ENCODE results near the gene PTPN11.

The PTPN11 gene

GRCh38 chr12:112418273-112418607 is 507 bp upstream of the PTPN11 start:
- TF ChIP-seq, protein P1, sequence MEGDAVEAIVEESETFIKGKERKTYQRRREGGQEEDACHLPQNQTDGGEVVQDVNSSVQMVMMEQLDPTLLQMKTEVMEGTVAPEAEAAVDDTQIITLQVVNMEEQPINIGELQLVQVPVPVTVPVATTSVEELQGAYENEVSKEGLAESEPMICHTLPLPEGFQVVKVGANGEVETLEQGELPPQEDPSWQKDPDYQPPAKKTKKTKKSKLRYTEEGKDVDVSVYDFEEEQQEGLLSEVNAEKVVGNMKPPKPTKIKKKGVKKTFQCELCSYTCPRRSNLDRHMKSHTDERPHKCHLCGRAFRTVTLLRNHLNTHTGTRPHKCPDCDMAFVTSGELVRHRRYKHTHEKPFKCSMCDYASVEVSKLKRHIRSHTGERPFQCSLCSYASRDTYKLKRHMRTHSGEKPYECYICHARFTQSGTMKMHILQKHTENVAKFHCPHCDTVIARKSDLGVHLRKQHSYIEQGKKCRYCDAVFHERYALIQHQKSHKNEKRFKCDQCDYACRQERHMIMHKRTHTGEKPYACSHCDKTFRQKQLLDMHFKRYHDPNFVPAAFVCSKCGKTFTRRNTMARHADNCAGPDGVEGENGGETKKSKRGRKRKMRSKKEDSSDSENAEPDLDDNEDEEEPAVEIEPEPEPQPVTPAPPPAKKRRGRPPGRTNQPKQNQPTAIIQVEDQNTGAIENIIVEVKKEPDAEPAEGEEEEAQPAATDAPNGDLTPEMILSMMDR (conservative IDR thresholded peaks at IDR 0.05) = no peak
- peak overlapping the region; percentile 91 for H3K27ac ChIP-seq

DNA sequence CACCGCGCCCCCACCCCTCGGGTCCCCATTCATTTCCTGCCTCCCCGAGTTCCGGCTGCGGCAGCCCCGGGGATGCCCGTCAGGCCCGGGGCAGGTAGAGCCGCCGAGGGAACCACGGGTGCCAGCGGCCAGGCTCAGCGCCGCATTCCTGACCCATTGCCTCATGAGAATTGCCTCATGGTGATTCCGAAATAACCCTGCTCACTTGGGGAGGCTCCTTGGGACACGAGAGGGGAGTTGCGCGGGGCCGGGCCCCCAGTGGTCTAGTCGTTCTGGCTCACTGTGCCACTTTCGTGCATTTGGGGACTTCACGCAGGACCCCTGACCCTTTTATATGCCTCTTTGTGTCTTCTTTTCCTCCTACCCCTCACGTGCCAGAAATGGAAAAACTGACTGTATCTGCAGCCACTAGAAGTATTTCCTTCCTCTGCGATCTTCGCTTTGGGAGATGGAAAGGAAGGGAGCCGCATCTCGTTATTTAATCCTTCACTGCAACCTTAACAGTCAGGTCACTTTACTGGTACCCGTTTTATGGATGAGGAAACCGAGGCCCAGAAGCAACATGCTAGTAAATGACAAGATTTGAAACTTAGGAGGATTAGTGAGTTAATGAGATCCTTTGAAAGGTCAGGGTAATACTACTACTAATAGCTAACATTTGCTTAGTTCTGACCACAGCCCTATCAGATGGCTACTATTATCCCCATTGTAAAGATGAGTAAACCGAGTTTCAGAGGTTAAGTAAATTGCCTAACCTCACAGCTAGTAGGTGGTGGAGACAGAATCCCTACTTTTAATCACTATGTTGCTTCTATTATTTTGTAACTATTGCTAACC is 768 bp downstream of the PTPN11 start:
- TF ChIP-seq, protein P1 (conservative IDR thresholded peaks at IDR 0.05) = peak; percentile 57
- H3K27ac ChIP-seq = peak overlapping the region; percentile 91

GRCh38 chr12:112420740-112421139 is 2.0 kb downstream of the PTPN11 start:
- H3K27ac ChIP-seq = no peak overlapping the region
- TF ChIP-seq, protein P1 (conservative IDR thresholded peaks at IDR 0.05) = no peak

DNA sequence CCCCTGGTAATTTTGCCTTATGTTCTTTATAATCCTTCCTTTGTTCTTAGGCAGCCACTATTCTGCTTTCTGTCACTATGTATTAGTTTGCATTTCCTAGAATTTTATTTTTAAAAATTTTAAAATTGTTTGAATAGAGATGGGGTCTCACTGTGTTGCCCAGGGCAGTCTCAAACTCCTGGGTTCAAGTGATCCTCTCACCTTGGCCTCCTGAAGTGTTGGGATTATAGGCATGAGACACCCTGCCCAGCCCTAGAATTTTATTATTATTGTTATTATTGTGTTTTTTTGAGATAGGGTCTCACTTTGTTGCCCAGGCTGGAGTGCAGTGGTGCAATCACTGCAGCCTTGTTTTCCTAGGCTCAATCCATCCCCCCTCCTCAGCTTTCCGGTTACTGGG is 2.6 kb downstream of the PTPN11 start:
- TF ChIP-seq, protein P1 (conservative IDR thresholded peaks at IDR 0.05) = no peak
- no peak overlapping the region for H3K27ac ChIP-seq

- no peak overlapping the region for H3K27ac ChIP-seq
- TF ChIP-seq, protein P1 (conservative IDR thresholded peaks at IDR 0.05) = no peak
Observed at GRCh38 chr12:112422531-112422930, 3.8 kb downstream of the PTPN11 start.

- TF ChIP-seq, protein P1 (conservative IDR thresholded peaks at IDR 0.05) = no peak
- H3K27ac ChIP-seq = no peak overlapping the region
Observed at GRCh38 chr12:112424126-112424525, 5.4 kb downstream of the PTPN11 start.

DNA sequence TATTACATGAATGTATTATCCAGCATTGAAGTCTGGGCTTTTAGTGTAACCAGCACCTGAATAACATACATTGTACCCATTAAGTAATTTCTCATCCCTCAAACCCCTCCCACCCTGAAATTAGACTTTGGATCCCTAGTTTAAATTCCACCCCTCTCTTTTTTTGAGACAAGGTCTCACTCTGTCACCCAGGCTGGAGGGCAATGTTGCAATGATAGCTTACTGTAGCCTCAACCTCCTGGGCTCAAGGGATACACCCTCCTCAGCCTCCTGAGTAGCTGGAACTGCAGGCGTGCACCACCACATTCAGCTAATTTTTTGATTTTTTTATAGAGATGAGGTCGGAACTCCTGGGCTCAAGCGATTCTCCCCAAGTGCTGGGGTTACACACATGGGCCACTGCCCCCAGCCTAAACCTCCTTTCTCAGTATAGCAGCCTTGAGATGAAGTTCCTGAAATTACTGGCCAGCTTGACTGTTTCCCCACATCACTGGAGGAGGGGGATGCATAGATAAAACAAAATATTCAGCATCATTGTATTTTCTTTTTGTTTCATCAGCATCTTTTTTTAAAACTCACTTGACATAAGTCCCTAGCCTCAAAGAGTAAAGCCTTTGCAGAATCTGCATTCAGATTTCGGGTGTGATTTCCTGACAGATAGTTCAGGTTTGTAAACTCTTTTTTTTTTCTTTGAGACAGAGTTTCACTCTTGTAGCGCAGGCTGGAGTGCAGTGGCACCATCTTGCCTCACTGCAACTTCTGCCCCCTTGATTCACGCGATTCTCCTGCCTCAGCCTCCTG is 7.0 kb downstream of the PTPN11 start:
- TF ChIP-seq, protein P1 (conservative IDR thresholded peaks at IDR 0.05) = no peak
- H3K27ac ChIP-seq = no peak overlapping the region

Measured in VCaP (cell line).